Esophagus muscularis mucosa (tissue), 4 donors: ENCODE results near the gene BBX. TPM values are rescaled to one million over a fixed set of nuclear protein-coding genes. Genes with fewer than 3 reads are reported as not detected.

Experiments used
- DNase-seq: peaks from one replicate; pipeline ENCODE4 v3.0.0-alpha.2; 2017; ENCODE audit errors: extremely low spot score
- H3K27ac ChIP-seq, 4 donors: fragments of 200-600 bp; sonication (generic); replicated peaks in 1 of 4; 1 replicate in 3 of 4; 2 replicates in 1 of 4; pipeline ENCODE4 v1.5.1; 2016 to 2019; ENCODE audit warnings: mild to moderate bottlenecking in 1 of 4
- H3K27me3 ChIP-seq, 4 donors: fragments of 200-600 bp; sonication (generic); one replicate each; pipeline versions ENCODE4 v1.5.1 to v1.6.0; 2016 to 2019
- H3K36me3 ChIP-seq, 4 donors: fragments of 200-600 bp; sonication (generic); one replicate each; pipeline ENCODE4 v1.5.1; 2016 to 2019
- H3K4me1 ChIP-seq, 4 donors: fragments of 200-600 bp; sonication (generic); one replicate each; pipeline ENCODE4 v1.5.1; 2016 to 2019
- H3K4me3 ChIP-seq, 4 donors: fragments of 200-600 bp; sonication (generic); 1 replicate in 2 of 4; 2 replicates in 2 of 4; pipeline ENCODE4 v1.5.1; 2016 to 2019; ENCODE audit warnings: mild to moderate bottlenecking in 4 of 4, moderate library complexity in 1 of 4
- H3K9me3 ChIP-seq, 4 donors: fragments of 200-600 bp; sonication (generic); 1 replicate in 3 of 4; 2 replicates in 1 of 4; pipeline ENCODE4 v1.5.1; 2016 to 2019
- EP300 ChIP-seq: sonication (generic); formaldehyde crosslinking; IDR thresholded peaks from one replicate; pipeline ENCODE4 v1.6.1; 2017; ENCODE audit warnings: antibody characterized with exemption
- POLR2A ChIP-seq: fragments of 450-650 bp; IDR thresholded peaks from one replicate; pipeline ENCODE4 v1.6.1; 2017; ENCODE audit warnings: antibody characterized with exemption, moderate library complexity, mild to moderate bottlenecking, low read depth
- POLR2AphosphoS5 ChIP-seq, 2 donors: sonication (generic); formaldehyde crosslinking; IDR thresholded peaks; one replicate each; pipeline ENCODE4 v1.6.1; 2017; ENCODE audit warnings: antibody characterized with exemption in 2 of 2
- WGBS: methylation state at CpG from one replicate; pipeline ENCODE4 v1.1.5; 2018; 5-methylcytosine and 5-hydroxymethylcytosine counted together
- intact Hi-C: fragments of 100-400 bp; cut with DNase I; formaldehyde crosslinking; loops from one replicate; pipeline ENCODE4 v1.15.1; 2023
- total RNA-seq, 4 donors: library from RNA; depleted of rRNA; stranded (reverse); fragments of >200 nt; gene quantifications; one replicate each; pipeline versions ENCODE4 v1.1.0 to v1.2.1, GENCODE V29; 2016
- TF ChIP-seq, protein P1 (sequence below), 3 experiments: fragments of 200-600 bp in 2 of 3; fragments of 450-650 bp in 1 of 3; sonication (generic) in 2 of 3; IDR thresholded peaks; one replicate each; pipeline ENCODE4 v1.5.1; 2017 to 2019; ENCODE audit warnings: antibody characterized with exemption in 3 of 3, mild to moderate bottlenecking in 2 of 3, moderate library complexity in 1 of 3

BBX gene
- total RNA-seq, 4 donors from 2014 or later = 49.2 to 78.9 (median 77.9) TPM

DNA sequence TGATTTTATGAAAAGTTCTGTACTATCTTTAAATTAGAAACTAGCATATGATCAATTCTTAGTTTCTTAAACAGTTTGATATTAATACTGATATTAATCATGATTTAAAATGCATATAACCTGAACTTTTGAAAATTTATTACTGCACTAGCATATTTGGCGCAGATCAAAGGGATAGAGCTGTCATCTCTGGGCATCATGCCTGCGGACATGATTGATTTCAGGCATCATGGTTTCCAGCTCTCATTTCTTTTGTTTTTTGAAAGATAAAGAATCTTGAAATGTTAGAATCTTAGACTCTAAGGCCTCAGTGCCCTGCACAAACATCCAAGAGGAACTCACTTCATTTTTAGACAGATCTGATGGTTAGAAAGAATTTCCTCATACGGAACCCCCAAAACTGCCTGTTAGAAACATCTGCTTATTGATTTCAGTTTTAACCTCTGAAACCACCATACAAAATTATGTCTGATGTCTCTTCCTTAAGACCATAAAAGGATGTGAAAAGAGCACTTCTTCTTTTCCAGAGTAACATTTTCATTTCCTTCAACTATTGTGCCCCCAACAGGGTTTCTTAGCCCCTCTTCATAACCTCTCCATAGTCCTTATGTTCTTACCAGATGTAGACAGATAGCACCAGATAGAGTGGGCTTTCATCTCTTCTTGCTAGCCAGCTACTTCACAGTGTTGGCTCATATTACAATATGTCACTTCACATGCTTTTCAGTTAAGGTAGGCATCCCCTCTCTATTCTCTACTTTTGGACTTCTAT is 110.8 kb downstream of the BBX start:
- TF ChIP-seq, protein P1, sequence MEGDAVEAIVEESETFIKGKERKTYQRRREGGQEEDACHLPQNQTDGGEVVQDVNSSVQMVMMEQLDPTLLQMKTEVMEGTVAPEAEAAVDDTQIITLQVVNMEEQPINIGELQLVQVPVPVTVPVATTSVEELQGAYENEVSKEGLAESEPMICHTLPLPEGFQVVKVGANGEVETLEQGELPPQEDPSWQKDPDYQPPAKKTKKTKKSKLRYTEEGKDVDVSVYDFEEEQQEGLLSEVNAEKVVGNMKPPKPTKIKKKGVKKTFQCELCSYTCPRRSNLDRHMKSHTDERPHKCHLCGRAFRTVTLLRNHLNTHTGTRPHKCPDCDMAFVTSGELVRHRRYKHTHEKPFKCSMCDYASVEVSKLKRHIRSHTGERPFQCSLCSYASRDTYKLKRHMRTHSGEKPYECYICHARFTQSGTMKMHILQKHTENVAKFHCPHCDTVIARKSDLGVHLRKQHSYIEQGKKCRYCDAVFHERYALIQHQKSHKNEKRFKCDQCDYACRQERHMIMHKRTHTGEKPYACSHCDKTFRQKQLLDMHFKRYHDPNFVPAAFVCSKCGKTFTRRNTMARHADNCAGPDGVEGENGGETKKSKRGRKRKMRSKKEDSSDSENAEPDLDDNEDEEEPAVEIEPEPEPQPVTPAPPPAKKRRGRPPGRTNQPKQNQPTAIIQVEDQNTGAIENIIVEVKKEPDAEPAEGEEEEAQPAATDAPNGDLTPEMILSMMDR (IDR thresholded peaks at IDR 0.05) = no peak
- TF ChIP-seq POLR2AphosphoS5 (IDR thresholded peaks at IDR 0.05) (no peak), POLR2A (no peak), EP300 (no peak)
- intact Hi-C loops = no loop called here
- Histone ChIP-seq H3K27me3 (no peaks in the 10 kb centered on the region), H3K27ac (no peak overlapping the region), H3K36me3 (no peaks in the 10 kb centered on the region), H3K4me1 (peaks cover 0 to 29% (median 11%) of the 10 kb centered on the region in 4 donors), H3K9me3 (no peaks in the 10 kb centered on the region), H3K4me3 (no peak overlapping the region)
- WGBS = 75% methylated on average over 3 of the region's 3 CpGs
- DNase-seq = no peak

DNA sequence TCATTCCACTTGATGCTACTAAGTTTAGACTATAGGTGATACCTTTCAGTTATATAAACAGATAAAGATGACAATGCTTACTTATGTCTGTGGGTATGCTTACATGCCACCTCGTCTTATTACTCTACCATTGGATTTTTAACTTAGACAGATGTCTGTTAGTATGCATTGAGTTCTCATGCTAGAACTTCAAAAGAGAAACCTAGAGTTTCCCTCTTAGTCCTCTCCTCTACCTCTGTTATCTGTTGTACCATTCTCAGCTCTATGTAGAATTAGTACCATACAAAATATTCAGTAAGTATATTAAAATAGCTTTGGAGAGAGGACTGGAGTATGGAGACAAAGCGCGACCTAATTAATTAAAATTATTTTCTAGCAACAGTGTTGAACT is 111.3 kb downstream of the BBX start:
- no peak for DNase-seq
- WGBS = 98% methylated on average over 3 of the region's 3 CpGs
- H3K36me3 ChIP-seq = no peaks in the 10 kb centered on the region
- H3K9me3 ChIP-seq = no peaks in the 10 kb centered on the region
- peaks cover 0 to 29% (median 11%) of the 10 kb centered on the region in 4 donors for H3K4me1 ChIP-seq
- H3K4me3 ChIP-seq = no peak overlapping the region
- TF ChIP-seq, protein P1 (IDR thresholded peaks at IDR 0.05) = no peak
- TF ChIP-seq POLR2A = no peak
- TF ChIP-seq EP300 = no peak
- TF ChIP-seq POLR2AphosphoS5 (IDR thresholded peaks at IDR 0.05) = no peak
- no peak overlapping the region for H3K27ac ChIP-seq
- H3K27me3 ChIP-seq = no peaks in the 10 kb centered on the region
- intact Hi-C loops = no loop called here

- intact Hi-C loops = no loop called here
- Histone ChIP-seq H3K4me1 (peaks cover 0 to 16% (median 7%) of the 10 kb centered on the region in 4 donors), H3K9me3 (no peaks in the 10 kb centered on the region), H3K4me3 (no peak overlapping the region), H3K27me3 (no peaks in the 10 kb centered on the region), H3K27ac (no peak overlapping the region), H3K36me3 (no peaks in the 10 kb centered on the region)
- no peak for DNase-seq
- TF ChIP-seq POLR2AphosphoS5 (IDR thresholded peaks at IDR 0.05) (no peak), EP300 (no peak), POLR2A (no peak)
- TF ChIP-seq, protein P1 (IDR thresholded peaks at IDR 0.05) = no peak
- WGBS = 95% methylated on average over 5 of the region's 5 CpGs
Measured at GRCh38 chr3:107637416-107638183, 114.8 kb downstream of the BBX start.

DNA sequence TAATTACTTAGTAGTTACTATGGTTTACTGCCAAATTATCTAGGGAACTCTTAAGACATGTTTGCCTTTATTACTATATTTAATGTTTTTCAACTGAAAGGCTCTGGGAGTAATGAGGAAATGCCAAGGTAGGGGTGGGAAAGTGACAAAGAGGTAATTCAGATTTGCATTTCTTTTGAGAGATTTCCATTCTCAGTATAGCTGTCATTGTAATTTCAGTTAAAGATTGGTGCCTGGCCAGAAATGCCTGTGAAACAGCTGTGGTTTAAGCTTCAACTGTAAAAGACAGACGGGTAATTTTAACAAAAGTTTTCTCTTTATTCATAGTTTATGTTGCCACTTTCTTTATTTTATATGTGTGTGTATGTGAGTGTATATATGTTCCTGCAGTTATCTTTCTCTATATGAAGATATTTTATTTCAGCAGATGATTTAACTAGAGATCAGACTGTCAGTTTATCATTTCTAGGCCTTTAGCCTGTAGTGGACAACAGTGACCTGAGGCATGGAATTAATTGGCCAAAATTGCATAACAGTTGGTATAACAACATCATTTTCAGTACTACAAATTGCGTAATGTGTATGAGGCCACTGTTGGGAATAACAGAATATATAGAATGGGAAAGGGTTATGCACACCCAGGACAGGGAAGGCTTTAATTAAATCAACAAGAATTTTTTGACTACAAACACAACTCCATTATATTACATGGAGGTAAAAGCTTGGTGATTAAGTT is 119.0 kb downstream of the BBX start:
- Histone ChIP-seq H3K36me3 (no peaks in the 10 kb centered on the region), H3K9me3 (no peaks in the 10 kb centered on the region), H3K4me1 (peaks cover 0 to 10% (median 4%) of the 10 kb centered on the region in 4 donors), H3K27me3 (no peaks in the 10 kb centered on the region), H3K4me3 (no peak overlapping the region), H3K27ac (no peak overlapping the region)
- TF ChIP-seq, protein P1 (IDR thresholded peaks at IDR 0.05) = no peak
- TF ChIP-seq POLR2AphosphoS5 (IDR thresholded peaks at IDR 0.05) (no peak), POLR2A (no peak), EP300 (no peak)
- no peak for DNase-seq
- 39% methylated on average over 2 of the region's 2 CpGs for WGBS
- intact Hi-C loops = no loop called here
